Measurements from ENCODE around the gene RSU1. TPM values are rescaled to one million over a fixed set of nuclear protein-coding genes. Genes with fewer than 3 reads are reported as not detected.

The RSU1 gene
- total RNA-seq, 1 experiment from 2014 or later = 54.4 TPM

GRCh38 chr10:16822726-16823360, 5.6 kb upstream of the RSU1 start:
- Mint-ChIP-seq H3K27me3 (ENCODE audit: insufficient read depth, unreplicated experiment) (no peaks in the 10 kb centered on the region), H3K27ac (ENCODE audit: low read depth, unreplicated experiment) (no peak overlapping the region), H3K4me1 (ENCODE audit: insufficient read depth, unreplicated experiment) (no peaks in the 10 kb centered on the region), H3K9me3 (ENCODE audit: unreplicated experiment) (peaks cover 8% of the 10 kb centered on the region), H3K4me3 (ENCODE audit: unreplicated experiment) (no peak overlapping the region), H3K36me3 (ENCODE audit: insufficient read depth, unreplicated experiment) (no peaks in the 10 kb centered on the region)
- ChIA-PET POLR2A (no interaction called here), CTCF (interaction anchor here (0.6 to 1.0 kb wide), 2 partner anchors 424 to 942 kb away, joined by 3 read pairs; no protein-coding TSS in a partner anchor)
- DNase-seq (ENCODE audit: unreplicated experiment) = no peak
- TF ChIP-seq CTCF (IDR thresholded peaks at IDR 0.05; ENCODE audit: unreplicated experiment) = no peak
- intact Hi-C loops (cut with micrococcal nuclease) = no loop called here
- no TSS peak for BruUV-seq (replicated peaks)

GRCh38 chr10:16822027-16822426, 4.8 kb upstream of the RSU1 start:
- no peak for TF ChIP-seq CTCF (IDR thresholded peaks at IDR 0.05; ENCODE audit: unreplicated experiment)
- H3K4me3 Mint-ChIP-seq (ENCODE audit: unreplicated experiment) = no peak overlapping the region
- POLR2A ChIA-PET = no interaction called here
- no TSS peak for BruUV-seq (replicated peaks)
- no peaks in the 10 kb centered on the region for H3K4me1 Mint-ChIP-seq (ENCODE audit: insufficient read depth, unreplicated experiment)
- DNase-seq (ENCODE audit: unreplicated experiment) = no peak
- CTCF ChIA-PET = interaction anchor here (0.6 kb wide), 1 partner anchor 590 kb away, joined by 3 read pairs; no protein-coding TSS in a partner anchor
- intact Hi-C loops (cut with micrococcal nuclease) = no loop called here
- no peaks in the 10 kb centered on the region for H3K27me3 Mint-ChIP-seq (ENCODE audit: insufficient read depth, unreplicated experiment)
- no peak overlapping the region for H3K27ac Mint-ChIP-seq (ENCODE audit: low read depth, unreplicated experiment)
- no peaks in the 10 kb centered on the region for H3K36me3 Mint-ChIP-seq (ENCODE audit: insufficient read depth, unreplicated experiment)
- peaks cover 8% of the 10 kb centered on the region for H3K9me3 Mint-ChIP-seq (ENCODE audit: unreplicated experiment)

GRCh38 chr10:16820421-16820820, 3.2 kb upstream of the RSU1 start:
- peaks cover 8% of the 10 kb centered on the region for H3K9me3 Mint-ChIP-seq (ENCODE audit: unreplicated experiment)
- no peaks in the 10 kb centered on the region for H3K27me3 Mint-ChIP-seq (ENCODE audit: insufficient read depth, unreplicated experiment)
- no TSS peak for BruUV-seq (replicated peaks)
- peaks cover 11% of the 10 kb centered on the region for H3K4me1 Mint-ChIP-seq (ENCODE audit: insufficient read depth, unreplicated experiment)
- intact Hi-C loops (cut with micrococcal nuclease) = no loop called here
- no peak for TF ChIP-seq CTCF (IDR thresholded peaks at IDR 0.05; ENCODE audit: unreplicated experiment)
- DNase-seq (ENCODE audit: unreplicated experiment) = no peak
- ChIA-PET CTCF (interaction anchor here (0.6 to 1.5 kb wide), 7 partner anchors 22 to 918 kb away, joined by 3 to 8 read pairs (median 4); no protein-coding TSS in a partner anchor), POLR2A (interaction anchor here (1.3 kb wide), 1 partner anchor 11 kb away, joined by 3 read pairs; no protein-coding TSS in a partner anchor)
- no peak overlapping the region for H3K4me3 Mint-ChIP-seq (ENCODE audit: unreplicated experiment)
- peaks cover 2% of the 10 kb centered on the region for H3K36me3 Mint-ChIP-seq (ENCODE audit: insufficient read depth, unreplicated experiment)
- no peak overlapping the region for H3K27ac Mint-ChIP-seq (ENCODE audit: low read depth, unreplicated experiment)

- Mint-ChIP-seq H3K4me1 (ENCODE audit: insufficient read depth, unreplicated experiment) (peaks cover 15% of the 10 kb centered on the region), H3K27ac (ENCODE audit: low read depth, unreplicated experiment) (no peak overlapping the region), H3K9me3 (ENCODE audit: unreplicated experiment) (peaks cover 8% of the 10 kb centered on the region), H3K4me3 (ENCODE audit: unreplicated experiment) (no peak overlapping the region), H3K27me3 (ENCODE audit: insufficient read depth, unreplicated experiment) (no peaks in the 10 kb centered on the region), H3K36me3 (ENCODE audit: insufficient read depth, unreplicated experiment) (peaks cover 6% of the 10 kb centered on the region)
- intact Hi-C loops (cut with micrococcal nuclease) = no loop called here
- POLR2A ChIA-PET = interaction anchor here (1.3 kb wide), 1 partner anchor 11 kb away, joined by 3 read pairs; no protein-coding TSS in a partner anchor
- no peak for TF ChIP-seq CTCF (IDR thresholded peaks at IDR 0.05; ENCODE audit: unreplicated experiment)
- DNase-seq (ENCODE audit: unreplicated experiment) = no peak
- BruUV-seq (replicated peaks) = no TSS peak
- CTCF ChIA-PET = interaction anchor here (0.6 to 1.5 kb wide), 7 partner anchors 23 to 918 kb away, joined by 3 to 8 read pairs (median 4); no protein-coding TSS in a partner anchor
Observed at GRCh38 chr10:16820018-16820417, 2.8 kb upstream of the RSU1 start.
